H1 (cell line): ENCODE measurements around the gene JUP. TPM values are rescaled to one million over a fixed set of nuclear protein-coding genes. Genes with fewer than 3 reads are reported as not detected.

ENCODE experiments used
- CTCF ChIA-PET: fragments of 300-600 bp; sonication (Branson Sonifier 250); formaldehyde crosslinking; loops from one replicate; lab custom pipeline; 2021; ENCODE audit not compliant: partially characterized antibody; lab: Charles Lee
- POLR2A ChIA-PET: fragments of 300-600 bp; sonication (Branson Sonifier 250); formaldehyde crosslinking; loops from one replicate; lab custom pipeline; 2021; ENCODE audit warnings: inconsistent platforms; ENCODE audit not compliant: partially characterized antibody; lab: Charles Lee
- DNase-seq, 2 experiments: peaks; one replicate each; pipeline versions ENCODE4 v3.0.0 to v3.0.0-alpha.2; 2010 to 2022; ENCODE audit warnings: low spot score in 2 of 2, low read depth in 1 of 2, mixed read lengths in 1 of 2
- FAIRE-seq: peaks from 2 replicates; lab custom pipeline; 2011; peaks lifted over from hg19 to GRCh38; lab: Jason Lieb, UNC
- H2AFZ ChIP-seq: 2 replicates; pipeline ENCODE4 v1.8.1; 2012; ENCODE audit warnings: low read length, inconsistent platforms
- H2AK5ac ChIP-seq: 2 replicates; pipeline ENCODE4 v1.6.1; 2013; ENCODE audit warnings: low read depth, low read length
- H2BK120ac ChIP-seq: replicated peaks from 2 replicates; pipeline ENCODE3; 2013; ENCODE audit warnings: low read depth, low read length, inconsistent platforms
- H2BK12ac ChIP-seq: 2 replicates; pipeline ENCODE4 v1.6.1; 2013; ENCODE audit warnings: low read depth, low read length
- H2BK15ac ChIP-seq: 2 replicates; pipeline ENCODE4 v1.6.1; 2013; ENCODE audit warnings: low read length
- H2BK20ac ChIP-seq: 2 replicates; pipeline ENCODE4 v1.6.1; 2013; ENCODE audit warnings: low read length
- H2BK5ac ChIP-seq: 2 replicates; pipeline ENCODE4 v1.6.1; 2013; ENCODE audit warnings: low read depth, low read length
- H3K14ac ChIP-seq: 2 replicates; pipeline ENCODE4 v1.6.1; 2013; ENCODE audit warnings: inconsistent platforms; ENCODE audit not compliant: insufficient read length
- H3K18ac ChIP-seq: 2 replicates; pipeline ENCODE4 v1.6.1; 2013; ENCODE audit warnings: low read length; ENCODE audit errors: extremely low read depth
- H3K23ac ChIP-seq: 2 replicates; pipeline ENCODE4 v1.6.1; 2013; ENCODE audit warnings: inconsistent platforms; ENCODE audit not compliant: insufficient read length
- H3K23me2 ChIP-seq: 2 replicates; pipeline ENCODE4 v1.6.1; 2013; ENCODE audit warnings: low read depth, low read length
- H3K27ac ChIP-seq: 2 replicates; pipeline ENCODE4 v1.6.1; 2011; ENCODE audit warnings: low read depth, low read length, inconsistent platforms
- H3K27me3 ChIP-seq, 4 experiments: replicated peaks in 1 of 4; 1 replicate in 1 of 4; 2 replicates in 3 of 4; pipeline versions ENCODE4 v1.6.1 to v1.8.1; 2011 to 2013; ENCODE audit warnings: low read length in 3 of 4, mild to moderate bottlenecking in 3 of 4, inconsistent platforms in 2 of 4, mixed read lengths in 2 of 4, moderate library complexity in 1 of 4; ENCODE audit not compliant: control insufficient read depth in 3 of 4, insufficient read depth in 3 of 4; ENCODE audit errors: extremely low read depth in 1 of 4
- H3K36me3 ChIP-seq, 4 experiments: 2 replicates each; pipeline versions ENCODE4 v1.6.1 to v1.8.1; 2011 to 2013; ENCODE audit warnings: mild to moderate bottlenecking in 4 of 4, low read length in 3 of 4, moderate library complexity in 2 of 4, control low read depth in 1 of 4, inconsistent platforms in 1 of 4; ENCODE audit not compliant: insufficient read depth in 4 of 4, control insufficient read depth in 2 of 4
- H3K4ac ChIP-seq: replicated peaks from 2 replicates; pipeline ENCODE3; 2013; ENCODE audit warnings: low read length, low read depth, mixed read lengths, inconsistent platforms; ENCODE audit not compliant: insufficient read length
- H3K4me1 ChIP-seq, 4 experiments: replicated peaks in 1 of 4; 1 replicate in 1 of 4; 2 replicates in 3 of 4; pipeline versions ENCODE4 v1.6.1 to v1.8.1; 2011 to 2013; ENCODE audit warnings: low read length in 3 of 4, inconsistent platforms in 2 of 4, mixed read lengths in 1 of 4; ENCODE audit not compliant: insufficient read depth in 4 of 4, control insufficient read depth in 3 of 4
- H3K4me2 ChIP-seq, 2 experiments: 2 replicates each; pipeline versions ENCODE4 v1.6.1 to v1.8.1; 2011 to 2013; ENCODE audit warnings: low read depth in 2 of 2, low read length in 2 of 2, control low read depth in 1 of 2, inconsistent platforms in 1 of 2, mild to moderate bottlenecking in 1 of 2; ENCODE audit not compliant: insufficient read depth in 1 of 2
- H3K4me3 ChIP-seq, 4 experiments: fragments of 200-600, 300-600 bp in 1 of 4; sonication (generic), shearing (Covaris generic), sonication (Bioruptor Twin) in 1 of 4; 2 replicates each; pipeline versions ENCODE4 v1.5.1 to v1.8.1; 2011 to 2016; ENCODE audit warnings: low read length in 4 of 4, low read depth in 3 of 4, control low read depth in 2 of 4, inconsistent platforms in 2 of 4, mild to moderate bottlenecking in 2 of 4, mixed read lengths in 1 of 4, moderate library complexity in 1 of 4; ENCODE audit not compliant: insufficient read depth in 2 of 4; ENCODE audit errors: extremely low read depth in 1 of 4
- H3K56ac ChIP-seq: replicated peaks from 2 replicates; pipeline ENCODE3; 2013; ENCODE audit warnings: low read depth, mild to moderate bottlenecking, mixed read lengths, low read length, inconsistent platforms; ENCODE audit not compliant: insufficient read length
- H3K79me1 ChIP-seq: 2 replicates; pipeline ENCODE4 v1.6.1; 2013; ENCODE audit warnings: low read depth, low read length, control low read depth
- H3K79me2 ChIP-seq, 2 experiments: 2 replicates each; pipeline versions ENCODE4 v1.6.1 to v1.8.1; 2012 to 2013; ENCODE audit warnings: low read length in 2 of 2, mild to moderate bottlenecking in 2 of 2, inconsistent platforms in 1 of 2; ENCODE audit not compliant: insufficient read depth in 2 of 2, control insufficient read depth in 1 of 2
- H3K9ac ChIP-seq, 4 experiments: replicated peaks in 1 of 4; 1 replicate in 1 of 4; 2 replicates in 3 of 4; pipeline versions ENCODE4 v1.6.1 to v1.8.1; 2011 to 2013; ENCODE audit warnings: low read depth in 3 of 4, low read length in 3 of 4, control low read depth in 2 of 4, mild to moderate bottlenecking in 2 of 4, moderate library complexity in 2 of 4, inconsistent platforms in 1 of 4; ENCODE audit errors: extremely low read depth in 1 of 4
- H3K9me3 ChIP-seq, 2 experiments: 2 replicates each; pipeline versions ENCODE4 v1.6.1 to v1.8.1; 2012 to 2013; ENCODE audit warnings: mild to moderate bottlenecking in 2 of 2, moderate library complexity in 2 of 2, control low read depth in 1 of 2, inconsistent platforms in 1 of 2, low read depth in 1 of 2, low read length in 1 of 2, mixed read lengths in 1 of 2; ENCODE audit not compliant: insufficient read depth in 2 of 2
- H4K20me1 ChIP-seq, 2 experiments: replicated peaks in 1 of 2; 2 replicates each; pipeline versions ENCODE3 to v1.8.1; 2011 to 2013; ENCODE audit warnings: inconsistent platforms in 2 of 2, low read length in 2 of 2, mild to moderate bottlenecking in 1 of 2; ENCODE audit not compliant: insufficient read depth in 2 of 2, control insufficient read depth in 1 of 2
- H4K5ac ChIP-seq: 2 replicates; pipeline ENCODE4 v1.6.1; 2013; ENCODE audit warnings: low read length, low read depth, mixed read lengths, inconsistent platforms; ENCODE audit not compliant: insufficient read length
- H4K8ac ChIP-seq: 2 replicates; pipeline ENCODE4 v1.8.0; 2013; ENCODE audit warnings: mild to moderate bottlenecking, moderate library complexity, low read length, inconsistent platforms; ENCODE audit not compliant: insufficient read depth; ENCODE audit errors: extremely low read depth
- H4K91ac ChIP-seq: replicated peaks from 2 replicates; pipeline ENCODE3; 2013; ENCODE audit warnings: low read length, mixed read lengths, inconsistent platforms; ENCODE audit not compliant: insufficient read length
- CBX5 ChIP-seq: fragments of 300-800, 300-1000 bp; sonication (generic); IDR thresholded peaks from 2 replicates; pipeline ENCODE4 v1.7.1; 2016; ENCODE audit warnings: antibody characterized with exemption, low read length, low read depth
- CHD2 ChIP-seq: IDR thresholded peaks from 2 replicates; pipeline ENCODE4 v1.6.1; 2012; ENCODE audit warnings: low read length, improper control_type of control experiment
- CREB1 ChIP-seq: IDR thresholded peaks from 2 replicates; pipeline ENCODE4 v1.6.1; 2012; ENCODE audit warnings: inconsistent platforms
- JUN ChIP-seq: IDR thresholded peaks from 2 replicates; pipeline ENCODE4 v1.6.1; 2011; ENCODE audit warnings: low read depth, mild to moderate bottlenecking, improper control_type of control experiment, low read length
- NANOG ChIP-seq: IDR thresholded peaks from 2 replicates; pipeline ENCODE4 v1.6.1; 2011; ENCODE audit warnings: low read length, low read depth, mild to moderate bottlenecking, inconsistent platforms; ENCODE audit not compliant: insufficient read depth, poor library complexity, severe bottlenecking
- POLR2A ChIP-seq, 2 experiments: IDR thresholded peaks; 1 replicate in 1 of 2; 2 replicates in 1 of 2; pipeline ENCODE4 v1.6.1; 2011; ENCODE audit warnings: low read depth in 2 of 2, low read length in 2 of 2, mild to moderate bottlenecking in 2 of 2; ENCODE audit errors: control extremely low read depth in 1 of 2
- RBBP5 ChIP-seq: IDR thresholded peaks from 2 replicates; pipeline ENCODE4 v1.7.1; 2012; ENCODE audit warnings: low read depth, mild to moderate bottlenecking, inconsistent platforms, low read length, moderate library complexity, borderline replicate concordance
- RFX5 ChIP-seq: IDR thresholded peaks from 2 replicates; pipeline ENCODE4 v1.6.1; 2011; ENCODE audit warnings: low read depth, low read length, improper control_type of control experiment, borderline replicate concordance
- SIRT6 ChIP-seq: IDR thresholded peaks from one replicate; pipeline ENCODE4 v1.7.1; 2012; ENCODE audit warnings: low read length, inconsistent platforms
- SP1 ChIP-seq: IDR thresholded peaks from 2 replicates; pipeline ENCODE4 v1.6.1; 2011; ENCODE audit warnings: low read depth, low read length
- TAF1 ChIP-seq: IDR thresholded peaks from 2 replicates; pipeline ENCODE4 v1.6.1; 2011; ENCODE audit warnings: mild to moderate bottlenecking, low read depth, low read length
- TAF7 ChIP-seq: optimal IDR thresholded peaks from 2 replicates; pipeline ENCODE3; 2011; ENCODE audit warnings: low read depth, mild to moderate bottlenecking, inconsistent platforms, low read length, moderate library complexity, borderline replicate concordance
- ZNF274 ChIP-seq: IDR thresholded peaks from 2 replicates; pipeline ENCODE4 v1.7.0; 2012; ENCODE audit warnings: low read length, borderline replicate concordance; ENCODE audit errors: extremely low read depth
- WGBS, 2 experiments: shearing (Covaris generic) in 1 of 2; methylation state at CpG; one replicate each; pipeline versions ENCODE4 v1.1.6 to v1.1.7; 2013 to 2015; ENCODE audit warnings: low lambda C conversion rate in 2 of 2, mixed read lengths in 2 of 2, inconsistent platforms in 1 of 2, low coverage in 1 of 2, missing lambda C conversion rate in 1 of 2; ENCODE audit not compliant: insufficient replicate concordance in 2 of 2, insufficient coverage in 1 of 2, insufficient read length in 1 of 2; ENCODE audit errors: extremely low coverage in 1 of 2, missing lambda C conversion rate in 1 of 2; 5-methylcytosine and 5-hydroxymethylcytosine counted together
- polyA plus RNA-seq, 7 experiments: library from polyadenylated mRNA; depleted of rRNA in 3 of 7; stranded (reverse) in 5 of 7; unstranded in 2 of 7; fragments of >200 nt in 5 of 7; fragments of 200-250 nt in 2 of 7; gene quantifications; 1 replicate in 5 of 7; 2 replicates in 1 of 7; 4 replicates in 1 of 7; pipeline versions ENCODE4 v1.2.1 to v1.2.3, GENCODE V29; 2011 to 2013; ENCODE audit warnings: missing spikeins in 2 of 7, mixed read lengths in 2 of 7
- total RNA-seq: library from RNA; stranded (reverse); fragmentation: NEBNext Ultra II Directional; extraction: Animal tissue kit (Norgen Biotek cat#: 25700); gene quantifications from 2 replicates; pipeline ENCODE4 v1.2.1, GENCODE V29; 2021
- TF ChIP-seq, protein P1 (sequence below): IDR thresholded peaks from 2 replicates; pipeline ENCODE4 v1.6.1; 2011; ENCODE audit warnings: low read depth, mild to moderate bottlenecking, low read length; ENCODE audit not compliant: insufficient read depth

JUP gene
- total and polyA plus RNA-seq, 2 of the 8 experiments (the other 6 are each of a cell fraction or from before 2014, with no cell fraction given) = 62.8 to 102 TPM

- Histone ChIP-seq H3K4me2 (no peak overlapping the region), H3K27ac (no peak overlapping the region), H3K27me3 (peaks cover 5 to 22% (median 18%) of the 10 kb centered on the region in 4 experiments), H3K4ac (no peak overlapping the region), H4K5ac (no peak overlapping the region), H2BK120ac (no peak overlapping the region), H3K56ac (no peak overlapping the region), H2AFZ (no peak overlapping the region), H2AK5ac (no peak overlapping the region), H3K79me1 (no peaks in the 10 kb centered on the region), H4K8ac (no peak overlapping the region), H2BK12ac (no peak overlapping the region)
- WGBS, 2 experiments = 77% methylated on average over 12 of the region's 12 CpGs; no CpG with 5 or more reads in 1 of the 2 experiments
- FAIRE-seq (no peak), DNase-seq (no peak)
- CTCF ChIA-PET = interaction anchor here (1.3 to 2.1 kb wide), 3 partner anchors 9 to 32 kb away, joined by 3 to 7 read pairs (median 5); no protein-coding TSS in a partner anchor
- TF ChIP-seq POLR2A (IDR thresholded peaks at IDR 0.05; ENCODE audit: control extremely low read depth in 1 of 2, low read depth in 2 of 2, low read length in 2 of 2) (no peak), CREB1 (no peak), CBX5 (no peak), JUN (no peak), RFX5 (no peak), CHD2 (no peak), ZNF274 (no peak), SP1 (no peak), TAF7 (no peak), RBBP5 (no peak), NANOG (no peak), TAF1 (no peak), SIRT6 (no peak)
- TF ChIP-seq, protein P1, sequence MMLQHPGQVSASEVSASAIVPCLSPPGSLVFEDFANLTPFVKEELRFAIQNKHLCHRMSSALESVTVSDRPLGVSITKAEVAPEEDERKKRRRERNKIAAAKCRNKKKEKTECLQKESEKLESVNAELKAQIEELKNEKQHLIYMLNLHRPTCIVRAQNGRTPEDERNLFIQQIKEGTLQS = no peak
- TF ChIP-seq, all 59 proteins: peak for 0
- Histone ChIP-seq H3K36me3 (no peaks in the 10 kb centered on the region), H3K4me1 (no peaks in the 10 kb centered on the region; a peak in 2 of 7 replicates), H3K9ac (no peak overlapping the region), H3K23ac (no peak overlapping the region), H4K91ac (no peak overlapping the region), H3K14ac (no peak overlapping the region), H3K23me2 (no peaks in the 10 kb centered on the region), H3K79me2 (no peaks in the 10 kb centered on the region), H3K9me3 (no peaks in the 10 kb centered on the region), H3K18ac (no peak overlapping the region), H4K20me1 (peaks cover 2 to 5% of the 10 kb centered on the region in 2 experiments), H2BK15ac (no peak overlapping the region), H2BK20ac (no peak overlapping the region), H3K4me3 (no peak overlapping the region), H2BK5ac (no peak overlapping the region)
- POLR2A ChIA-PET = interaction anchor here (0.7 to 18.3 kb wide), 4 partner anchors 10 to 190 kb away, joined by 3 to 215 read pairs (median 4); partner anchors contain the start of gene EIF1
Observed at GRCh38 chr17:41728056-41728455, 58.5 kb downstream of the JUP start.
